Endothelial cell (in vitro differentiated cells): ENCODE measurements around the gene CAMSAP1. TPM values are rescaled to one million over a fixed set of nuclear protein-coding genes. Genes with fewer than 3 reads are reported as not detected.
A peak's percentile ranks its signal among the peaks of the same experiment; 100 is the strongest.

Source experiments
- DNase-seq: peaks from one replicate; pipeline ENCODE4 v3.0.0; 2021; ENCODE audit warnings: low spot score
- H3K27ac Mint-ChIP-seq: one replicate; pipeline ENCODE4 v1.8.0; 2021; ENCODE audit warnings: mixed read lengths, inconsistent platforms; ENCODE audit not compliant: unreplicated experiment
- H3K27me3 Mint-ChIP-seq: one replicate; pipeline ENCODE4 v1.8.0; 2021; ENCODE audit warnings: mild to moderate bottlenecking, moderate library complexity, mixed read lengths, inconsistent platforms; ENCODE audit not compliant: unreplicated experiment
- H3K36me3 Mint-ChIP-seq: one replicate; pipeline ENCODE4 v1.8.0; 2021; ENCODE audit warnings: mild to moderate bottlenecking, low read depth, mixed read lengths, inconsistent platforms; ENCODE audit not compliant: unreplicated experiment
- H3K4me1 Mint-ChIP-seq: one replicate; pipeline ENCODE4 v1.8.0; 2021; ENCODE audit warnings: mild to moderate bottlenecking, mixed read lengths, inconsistent platforms; ENCODE audit not compliant: unreplicated experiment
- H3K4me3 Mint-ChIP-seq: one replicate; pipeline ENCODE4 v1.8.0; 2021; ENCODE audit warnings: mild to moderate bottlenecking, mixed read lengths, inconsistent platforms; ENCODE audit not compliant: unreplicated experiment
- H3K9me3 Mint-ChIP-seq: one replicate; pipeline ENCODE4 v1.8.0; 2021; ENCODE audit warnings: mixed read lengths, inconsistent platforms; ENCODE audit not compliant: unreplicated experiment
- CTCF ChIP-seq: fragments of 200-600 bp; sonication (generic); IDR thresholded peaks from one replicate; pipeline ENCODE4 v1.5.0; 2021; ENCODE audit warnings: antibody characterized with exemption; ENCODE audit not compliant: unreplicated experiment
- total RNA-seq: library from RNA; stranded (reverse); fragmentation: NEBNext Ultra II Directional; extraction: Animal tissue kit (Norgen Biotek cat#: 25700); gene quantifications from one replicate; pipeline ENCODE4 v1.2.1, GENCODE V29; 2021; ENCODE audit not compliant: unreplicated experiment

The CAMSAP1 gene
- total RNA-seq, 1 donor from 2014 or later, result 44.7 TPM

GRCh38 chr9:135821733-135822373 lies 85.5 kb downstream of the CAMSAP1 start:
- H3K36me3 Mint-ChIP-seq, result peaks cover 47% of the 10 kb centered on the region
- TF ChIP-seq CTCF, result no peak
- DNase-seq, result no peak
- H3K4me3 Mint-ChIP-seq, result peak overlapping the region; percentile 72
- no peaks in the 10 kb centered on the region for H3K9me3 Mint-ChIP-seq
- H3K27ac Mint-ChIP-seq, result no peak overlapping the region
- no peaks in the 10 kb centered on the region for H3K4me1 Mint-ChIP-seq
- peaks cover 5% of the 10 kb centered on the region for H3K27me3 Mint-ChIP-seq

- no peak overlapping the region for H3K4me3 Mint-ChIP-seq
- H3K27me3 Mint-ChIP-seq, result peaks cover 1% of the 10 kb centered on the region
- H3K27ac Mint-ChIP-seq, result no peak overlapping the region
- no peak for TF ChIP-seq CTCF
- no peaks in the 10 kb centered on the region for H3K9me3 Mint-ChIP-seq
- no peak for DNase-seq
- H3K4me1 Mint-ChIP-seq, result no peaks in the 10 kb centered on the region
- peaks cover 47% of the 10 kb centered on the region for H3K36me3 Mint-ChIP-seq
Observed at GRCh38 chr9:135821116-135821515, 86.2 kb downstream of the CAMSAP1 start.

GRCh38 chr9:135820661-135821060 lies 86.7 kb downstream of the CAMSAP1 start:
- H3K27me3 Mint-ChIP-seq, result peaks cover 1% of the 10 kb centered on the region
- TF ChIP-seq CTCF, result no peak
- no peak overlapping the region for H3K4me3 Mint-ChIP-seq
- H3K36me3 Mint-ChIP-seq, result peaks cover 52% of the 10 kb centered on the region
- H3K27ac Mint-ChIP-seq, result no peak overlapping the region
- peaks cover 2% of the 10 kb centered on the region for H3K4me1 Mint-ChIP-seq
- no peak for DNase-seq
- no peaks in the 10 kb centered on the region for H3K9me3 Mint-ChIP-seq

- H3K27ac Mint-ChIP-seq, result no peak overlapping the region
- no peak for TF ChIP-seq CTCF
- peaks cover 2% of the 10 kb centered on the region for H3K4me1 Mint-ChIP-seq
- no peaks in the 10 kb centered on the region for H3K9me3 Mint-ChIP-seq
- H3K36me3 Mint-ChIP-seq, result peaks cover 48% of the 10 kb centered on the region
- DNase-seq, result no peak
- no peak overlapping the region for H3K4me3 Mint-ChIP-seq
- peaks cover 1% of the 10 kb centered on the region for H3K27me3 Mint-ChIP-seq
Observed at GRCh38 chr9:135819905-135820304, 87.4 kb downstream of the CAMSAP1 start.

GRCh38 chr9:135818718-135819475 lies 88.4 kb downstream of the CAMSAP1 start:
- Mint-ChIP-seq H3K27ac (no peak overlapping the region), H3K36me3 (peaks cover 52% of the 10 kb centered on the region), H3K9me3 (no peaks in the 10 kb centered on the region), H3K4me1 (peaks cover 5% of the 10 kb centered on the region), H3K4me3 (no peak overlapping the region), H3K27me3 (peaks cover 1% of the 10 kb centered on the region)
- no peak for TF ChIP-seq CTCF
- no peak for DNase-seq
